Neural cell (in vitro differentiated cells): ENCODE results near the gene NECTIN1.

Experiments
- CTCF ChIP-seq: fragments of 450-650 bp; IDR thresholded peaks from 2 replicates; pipeline ENCODE4 v1.5.1; 2014; ENCODE audit warnings: antibody characterized with exemption, mild to moderate bottlenecking, moderate library complexity; ENCODE audit not compliant: poor library complexity, severe bottlenecking
- EP300 ChIP-seq: fragments of 450-650 bp; conservative IDR thresholded peaks from 2 replicates; pipeline ENCODE4 v1.6.1; 2014; ENCODE audit warnings: antibody characterized with exemption, mild to moderate bottlenecking, moderate library complexity; ENCODE audit not compliant: poor library complexity, severe bottlenecking
- EZH2 ChIP-seq: fragments of 200-600, 300-800 bp; shearing (Covaris generic), sonication (generic); IDR thresholded peaks from 2 replicates; pipeline ENCODE4 v1.6.1; 2014; ENCODE audit warnings: antibody characterized with exemption, low read length, borderline replicate concordance, mild to moderate bottlenecking; ENCODE audit not compliant: insufficient read depth, poor library complexity, severe bottlenecking
- MXI1 ChIP-seq: fragments of 450-650 bp; conservative IDR thresholded peaks from 2 replicates; pipeline ENCODE4 v1.6.1; 2014; ENCODE audit warnings: antibody characterized with exemption, mild to moderate bottlenecking; ENCODE audit not compliant: poor library complexity, severe bottlenecking
- POLR2AphosphoS5 ChIP-seq: IDR thresholded peaks from 2 replicates; pipeline ENCODE4 v1.6.1; 2012
- RAD21 ChIP-seq: fragments of 450-650 bp; conservative IDR thresholded peaks from 2 replicates; pipeline ENCODE4 v1.6.1; 2014; ENCODE audit warnings: antibody characterized with exemption, mild to moderate bottlenecking, moderate library complexity
- REST ChIP-seq: IDR thresholded peaks from 2 replicates; pipeline ENCODE4 v1.6.1; 2012; ENCODE audit warnings: borderline replicate concordance
- SMC3 ChIP-seq: fragments of 450-650 bp; conservative IDR thresholded peaks from 2 replicates; pipeline ENCODE4 v1.6.1; 2014; ENCODE audit warnings: antibody characterized with exemption, mild to moderate bottlenecking, moderate library complexity; ENCODE audit not compliant: poor library complexity

GRCh38 chr11:119694334-119694733 is 34.7 kb downstream of the NECTIN1 start:
- TF ChIP-seq EZH2 = no peak
- no peak for TF ChIP-seq CTCF
- TF ChIP-seq REST = no peak
- no peak for TF ChIP-seq EP300
- TF ChIP-seq POLR2AphosphoS5 = no peak
- TF ChIP-seq RAD21 = no peak
- no peak for TF ChIP-seq SMC3
- no peak for TF ChIP-seq MXI1
